ENCODE data around the gene ARMC8.

The ARMC8 gene

GRCh38 chr3:138199851-138200250 lies 12.8 kb downstream of the ARMC8 start:
- no peak for DNase-seq

GRCh38 chr3:138200424-138200823 lies 13.3 kb downstream of the ARMC8 start:
- DNase-seq: no peak

- DNase-seq: no peak
These were observed 16.0 kb downstream of the ARMC8 start for GRCh38 chr3:138202945-138203701.

- DNase-seq: no peak
These were observed 16.8 kb downstream of the ARMC8 start for GRCh38 chr3:138203938-138204337.

- no peak for DNase-seq
These were observed 18.4 kb downstream of the ARMC8 start for GRCh38 chr3:138205527-138205926.

- DNase-seq: no peak
These were observed 19.1 kb downstream of the ARMC8 start for GRCh38 chr3:138206196-138206595.

- no peak for DNase-seq
These were observed 23.4 kb downstream of the ARMC8 start for GRCh38 chr3:138210528-138210927.

GRCh38 chr3:138213398-138214085 lies 26.4 kb downstream of the ARMC8 start:
- no peak for DNase-seq

GRCh38 chr3:138219255-138219654 lies 32.2 kb downstream of the ARMC8 start:
- DNase-seq: no peak

GRCh38 chr3:138220242-138220641 lies 33.1 kb downstream of the ARMC8 start:
- DNase-seq: no peak

GRCh38 chr3:138220788-138221187 lies 33.7 kb downstream of the ARMC8 start:
- DNase-seq: no peak

- no peak for DNase-seq
These were observed 35.2 kb downstream of the ARMC8 start for GRCh38 chr3:138222131-138222941.

GRCh38 chr3:138222942-138223287 lies 35.8 kb downstream of the ARMC8 start:
- DNase-seq: no peak

- no peak for DNase-seq
These were observed 40.5 kb downstream of the ARMC8 start for GRCh38 chr3:138227650-138228049.

GRCh38 chr3:138230525-138230924 lies 43.4 kb downstream of the ARMC8 start:
- DNase-seq: no peak

GRCh38 chr3:138232705-138233364 lies 45.7 kb downstream of the ARMC8 start:
- DNase-seq: no peak

- DNase-seq: no peak
These were observed 47.5 kb downstream of the ARMC8 start for GRCh38 chr3:138234401-138235179.

GRCh38 chr3:138238711-138239110 lies 51.6 kb downstream of the ARMC8 start:
- no peak for DNase-seq

- DNase-seq: no peak
These were observed 54.0 kb downstream of the ARMC8 start for GRCh38 chr3:138241061-138241460.

GRCh38 chr3:138241676-138242075 lies 54.6 kb downstream of the ARMC8 start:
- no peak for DNase-seq

- DNase-seq: no peak
These were observed 55.4 kb downstream of the ARMC8 start for GRCh38 chr3:138242466-138242865.

GRCh38 chr3:138245026-138245425 lies 57.9 kb downstream of the ARMC8 start:
- DNase-seq: no peak

Data from activated T-cell treated with anti-CD3 and anti-CD28 coated beads, Interleukin-2, amount 50 U/mL, for 1 hour (primary cell).